HEK293 (cell line): ENCODE measurements around the gene CCNK.

ENCODE experiments used
- IKZF3 ChIP-seq: fragments of 450-650 bp; IDR thresholded peaks from 2 replicates; pipeline ENCODE4 v1.5.0; 2018; ENCODE audit warnings: missing biosample characterization, mild to moderate bottlenecking, missing genetic modification characterization, moderate library complexity
- KLF9 ChIP-seq: fragments of 450-650 bp; formaldehyde crosslinking; IDR thresholded peaks from 2 replicates; pipeline ENCODE4 v1.5.1; 2016; ENCODE audit warnings: missing biosample characterization, missing genetic modification characterization, low read depth
- ZBTB48 ChIP-seq: fragments of 450-650 bp; formaldehyde crosslinking; IDR thresholded peaks from 2 replicates; pipeline ENCODE4 v1.5.1; 2016; ENCODE audit warnings: missing biosample characterization, missing genetic modification characterization
- ZNF214 ChIP-seq: fragments of 450-650 bp; formaldehyde crosslinking; IDR thresholded peaks from 2 replicates; pipeline ENCODE4 v1.5.1; 2017; ENCODE audit warnings: missing biosample characterization, mild to moderate bottlenecking, missing genetic modification characterization, borderline replicate concordance
- ZNF341 ChIP-seq: fragments of 450-650 bp; formaldehyde crosslinking; IDR thresholded peaks from 2 replicates; pipeline ENCODE4; 2016; ENCODE audit warnings: low read depth, missing biosample characterization, missing genetic modification characterization
- ZNF596 ChIP-seq: fragments of 450-650 bp; IDR thresholded peaks from 2 replicates; pipeline ENCODE4 v1.5.0; 2018; ENCODE audit warnings: missing biosample characterization, mild to moderate bottlenecking, missing genetic modification characterization, moderate library complexity
- ZNF610 ChIP-seq: fragments of 450-650 bp; formaldehyde crosslinking; IDR thresholded peaks from 2 replicates; pipeline ENCODE4 v1.5.1; 2016; ENCODE audit warnings: missing biosample characterization, missing genetic modification characterization, borderline replicate concordance
- ZNF629 ChIP-seq: fragments of 450-650 bp; formaldehyde crosslinking; IDR thresholded peaks from 2 replicates; pipeline ENCODE4 v1.5.1; 2017; ENCODE audit warnings: missing biosample characterization, missing genetic modification characterization
- ZNF76 ChIP-seq: fragments of 450-650 bp; formaldehyde crosslinking; IDR thresholded peaks from 2 replicates; pipeline ENCODE4; 2016; ENCODE audit warnings: low read depth, missing biosample characterization, missing genetic modification characterization, borderline replicate concordance
- ZNF792 ChIP-seq: fragments of 450-650 bp; formaldehyde crosslinking; IDR thresholded peaks from 2 replicates; pipeline ENCODE4 v1.5.1; 2016; ENCODE audit warnings: missing biosample characterization, missing genetic modification characterization
- TF ChIP-seq, protein P1 (sequence below): fragments of 450-650 bp; formaldehyde crosslinking; IDR thresholded peaks from 2 replicates; pipeline ENCODE4 v1.5.1; 2016; ENCODE audit warnings: missing biosample characterization, missing genetic modification characterization, borderline replicate concordance
- TF ChIP-seq, protein P2 (sequence below): fragments of 450-650 bp; formaldehyde crosslinking; conservative IDR thresholded peaks from 2 replicates; pipeline ENCODE4 v1.5.1; 2016; ENCODE audit warnings: low read depth, missing biosample characterization, missing genetic modification characterization
- TF ChIP-seq, protein P3 (sequence below): fragments of 450-650 bp; formaldehyde crosslinking; IDR thresholded peaks from 2 replicates; pipeline ENCODE4 v1.5.1; 2016; ENCODE audit warnings: missing biosample characterization, missing genetic modification characterization, low read depth
- TF ChIP-seq, protein P4 (sequence below): fragments of 450-650 bp; formaldehyde crosslinking; IDR thresholded peaks from 2 replicates; pipeline ENCODE4 v1.5.1; 2016; ENCODE audit warnings: missing biosample characterization, missing genetic modification characterization
- TF ChIP-seq, protein P5 (sequence below): IDR thresholded peaks from 2 replicates; pipeline ENCODE4 v1.6.1; 2011; ENCODE audit warnings: mild to moderate bottlenecking, low read depth, low read length, borderline replicate concordance
- TF ChIP-seq, protein P6 (sequence below): fragments of 450-650 bp; formaldehyde crosslinking; IDR thresholded peaks from 2 replicates; pipeline ENCODE4 v1.5.1; 2016; ENCODE audit warnings: missing biosample characterization, missing genetic modification characterization
- TF ChIP-seq, protein P7 (sequence below): fragments of 450-650 bp; IDR thresholded peaks from 2 replicates; pipeline ENCODE4 v1.5.1; 2018; ENCODE audit warnings: missing biosample characterization, mild to moderate bottlenecking, missing genetic modification characterization

CCNK gene

DNA sequence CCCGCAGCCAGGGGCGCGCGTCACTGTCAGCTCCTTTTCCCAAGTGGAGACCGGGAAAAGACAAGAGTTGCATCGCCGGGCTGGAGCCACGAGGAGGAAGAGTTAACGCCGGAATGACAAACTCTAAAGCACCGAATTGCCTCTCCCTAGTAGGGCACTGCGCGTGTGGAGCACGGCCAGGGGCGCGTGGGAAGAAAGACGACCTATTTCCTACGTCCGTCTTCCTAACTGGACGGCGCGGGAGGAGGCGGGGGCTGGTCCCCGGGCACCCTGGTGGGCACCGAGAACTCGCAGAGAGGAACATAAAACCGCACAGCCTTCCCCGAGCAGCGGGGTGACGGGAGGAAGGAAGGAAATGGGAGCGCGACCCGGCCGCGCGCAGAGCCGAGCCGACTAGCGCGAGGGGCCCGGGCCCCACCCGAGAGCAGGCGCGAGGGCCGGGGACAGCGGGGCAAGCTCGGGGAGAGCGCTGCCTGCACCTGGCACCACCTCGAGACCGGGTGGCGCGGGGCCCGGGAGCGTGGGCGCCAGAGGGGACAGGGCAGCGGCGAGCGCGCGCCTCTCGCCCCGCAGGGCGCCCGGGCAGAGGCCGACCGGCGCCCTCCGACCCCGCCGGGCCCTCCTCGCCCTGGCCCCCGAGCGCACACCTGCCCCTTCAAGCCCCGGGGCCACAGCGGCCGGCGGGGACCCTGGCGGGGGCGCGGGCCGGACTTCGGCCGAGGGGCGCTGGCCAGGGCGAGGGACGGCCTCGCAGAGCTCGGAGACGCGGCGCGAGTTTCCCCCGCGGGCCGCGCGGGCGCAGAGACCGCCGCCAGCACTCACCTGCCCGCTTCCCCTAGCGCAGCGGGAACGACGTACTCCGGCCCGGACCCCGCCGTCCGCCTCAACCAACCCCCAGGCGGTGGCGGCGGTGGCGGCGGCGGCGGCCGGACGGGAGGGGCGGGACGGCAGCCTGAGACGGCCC lies 1.0 kb upstream of the CCNK start, which contains the start of gene SETD3 (continued):
- TF ChIP-seq, protein P1, sequence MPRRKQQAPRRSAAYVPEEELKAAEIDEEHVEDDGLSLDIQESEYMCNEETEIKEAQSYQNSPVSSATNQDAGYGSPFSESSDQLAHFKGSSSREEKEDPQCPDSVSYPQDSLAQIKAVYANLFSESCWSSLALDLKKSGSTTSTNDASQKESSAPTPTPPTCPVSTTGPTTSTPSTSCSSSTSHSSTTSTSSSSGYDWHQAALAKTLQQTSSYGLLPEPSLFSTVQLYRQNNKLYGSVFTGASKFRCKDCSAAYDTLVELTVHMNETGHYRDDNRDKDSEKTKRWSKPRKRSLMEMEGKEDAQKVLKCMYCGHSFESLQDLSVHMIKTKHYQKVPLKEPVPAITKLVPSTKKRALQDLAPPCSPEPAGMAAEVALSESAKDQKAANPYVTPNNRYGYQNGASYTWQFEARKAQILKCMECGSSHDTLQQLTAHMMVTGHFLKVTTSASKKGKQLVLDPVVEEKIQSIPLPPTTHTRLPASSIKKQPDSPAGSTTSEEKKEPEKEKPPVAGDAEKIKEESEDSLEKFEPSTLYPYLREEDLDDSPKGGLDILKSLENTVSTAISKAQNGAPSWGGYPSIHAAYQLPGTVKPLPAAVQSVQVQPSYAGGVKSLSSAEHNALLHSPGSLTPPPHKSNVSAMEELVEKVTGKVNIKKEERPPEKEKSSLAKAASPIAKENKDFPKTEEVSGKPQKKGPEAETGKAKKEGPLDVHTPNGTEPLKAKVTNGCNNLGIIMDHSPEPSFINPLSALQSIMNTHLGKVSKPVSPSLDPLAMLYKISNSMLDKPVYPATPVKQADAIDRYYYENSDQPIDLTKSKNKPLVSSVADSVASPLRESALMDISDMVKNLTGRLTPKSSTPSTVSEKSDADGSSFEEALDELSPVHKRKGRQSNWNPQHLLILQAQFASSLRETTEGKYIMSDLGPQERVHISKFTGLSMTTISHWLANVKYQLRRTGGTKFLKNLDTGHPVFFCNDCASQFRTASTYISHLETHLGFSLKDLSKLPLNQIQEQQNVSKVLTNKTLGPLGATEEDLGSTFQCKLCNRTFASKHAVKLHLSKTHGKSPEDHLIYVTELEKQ (tag by site-specific recombination) = no peak
- TF ChIP-seq, protein P2, sequence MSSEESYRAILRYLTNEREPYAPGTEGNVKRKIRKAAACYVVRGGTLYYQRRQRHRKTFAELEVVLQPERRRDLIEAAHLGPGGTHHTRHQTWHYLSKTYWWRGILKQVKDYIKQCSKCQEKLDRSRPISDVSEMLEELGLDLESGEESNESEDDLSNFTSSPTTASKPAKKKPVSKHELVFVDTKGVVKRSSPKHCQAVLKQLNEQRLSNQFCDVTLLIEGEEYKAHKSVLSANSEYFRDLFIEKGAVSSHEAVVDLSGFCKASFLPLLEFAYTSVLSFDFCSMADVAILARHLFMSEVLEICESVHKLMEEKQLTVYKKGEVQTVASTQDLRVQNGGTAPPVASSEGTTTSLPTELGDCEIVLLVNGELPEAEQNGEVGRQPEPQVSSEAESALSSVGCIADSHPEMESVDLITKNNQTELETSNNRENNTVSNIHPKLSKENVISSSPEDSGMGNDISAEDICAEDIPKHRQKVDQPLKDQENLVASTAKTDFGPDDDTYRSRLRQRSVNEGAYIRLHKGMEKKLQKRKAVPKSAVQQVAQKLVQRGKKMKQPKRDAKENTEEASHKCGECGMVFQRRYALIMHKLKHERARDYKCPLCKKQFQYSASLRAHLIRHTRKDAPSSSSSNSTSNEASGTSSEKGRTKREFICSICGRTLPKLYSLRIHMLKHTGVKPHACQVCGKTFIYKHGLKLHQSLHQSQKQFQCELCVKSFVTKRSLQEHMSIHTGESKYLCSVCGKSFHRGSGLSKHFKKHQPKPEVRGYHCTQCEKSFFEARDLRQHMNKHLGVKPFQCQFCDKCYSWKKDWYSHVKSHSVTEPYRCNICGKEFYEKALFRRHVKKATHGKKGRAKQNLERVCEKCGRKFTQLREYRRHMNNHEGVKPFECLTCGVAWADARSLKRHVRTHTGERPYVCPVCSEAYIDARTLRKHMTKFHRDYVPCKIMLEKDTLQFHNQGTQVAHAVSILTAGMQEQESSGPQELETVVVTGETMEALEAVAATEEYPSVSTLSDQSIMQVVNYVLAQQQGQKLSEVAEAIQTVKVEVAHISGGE (tag by site-specific recombination) = peak; percentile 55; the same call in 1 of the 2 replicates
- TF ChIP-seq, protein P3, sequence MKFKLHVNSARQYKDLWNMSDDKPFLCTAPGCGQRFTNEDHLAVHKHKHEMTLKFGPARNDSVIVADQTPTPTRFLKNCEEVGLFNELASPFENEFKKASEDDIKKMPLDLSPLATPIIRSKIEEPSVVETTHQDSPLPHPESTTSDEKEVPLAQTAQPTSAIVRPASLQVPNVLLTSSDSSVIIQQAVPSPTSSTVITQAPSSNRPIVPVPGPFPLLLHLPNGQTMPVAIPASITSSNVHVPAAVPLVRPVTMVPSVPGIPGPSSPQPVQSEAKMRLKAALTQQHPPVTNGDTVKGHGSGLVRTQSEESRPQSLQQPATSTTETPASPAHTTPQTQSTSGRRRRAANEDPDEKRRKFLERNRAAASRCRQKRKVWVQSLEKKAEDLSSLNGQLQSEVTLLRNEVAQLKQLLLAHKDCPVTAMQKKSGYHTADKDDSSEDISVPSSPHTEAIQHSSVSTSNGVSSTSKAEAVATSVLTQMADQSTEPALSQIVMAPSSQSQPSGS = no peak
- no peak for TF ChIP-seq ZNF596 (tag by site-specific recombination)
- TF ChIP-seq ZNF214 (tag by site-specific recombination) = no peak
- TF ChIP-seq ZNF76 (tag by site-specific recombination) = peak; percentile 79; the same call in 1 of the 2 replicates
- peak; percentile 68 for TF ChIP-seq IKZF3 (tag by site-specific recombination)
- TF ChIP-seq, protein P4, sequence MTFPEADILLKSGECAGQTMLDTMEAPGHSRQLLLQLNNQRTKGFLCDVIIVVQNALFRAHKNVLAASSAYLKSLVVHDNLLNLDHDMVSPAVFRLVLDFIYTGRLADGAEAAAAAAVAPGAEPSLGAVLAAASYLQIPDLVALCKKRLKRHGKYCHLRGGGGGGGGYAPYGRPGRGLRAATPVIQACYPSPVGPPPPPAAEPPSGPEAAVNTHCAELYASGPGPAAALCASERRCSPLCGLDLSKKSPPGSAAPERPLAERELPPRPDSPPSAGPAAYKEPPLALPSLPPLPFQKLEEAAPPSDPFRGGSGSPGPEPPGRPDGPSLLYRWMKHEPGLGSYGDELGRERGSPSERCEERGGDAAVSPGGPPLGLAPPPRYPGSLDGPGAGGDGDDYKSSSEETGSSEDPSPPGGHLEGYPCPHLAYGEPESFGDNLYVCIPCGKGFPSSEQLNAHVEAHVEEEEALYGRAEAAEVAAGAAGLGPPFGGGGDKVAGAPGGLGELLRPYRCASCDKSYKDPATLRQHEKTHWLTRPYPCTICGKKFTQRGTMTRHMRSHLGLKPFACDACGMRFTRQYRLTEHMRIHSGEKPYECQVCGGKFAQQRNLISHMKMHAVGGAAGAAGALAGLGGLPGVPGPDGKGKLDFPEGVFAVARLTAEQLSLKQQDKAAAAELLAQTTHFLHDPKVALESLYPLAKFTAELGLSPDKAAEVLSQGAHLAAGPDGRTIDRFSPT (tag by site-specific recombination) = peak; percentile 78
- TF ChIP-seq ZNF341 (tag by site-specific recombination) = no peak
- TF ChIP-seq ZNF629 = no peak
- TF ChIP-seq, protein P5, sequence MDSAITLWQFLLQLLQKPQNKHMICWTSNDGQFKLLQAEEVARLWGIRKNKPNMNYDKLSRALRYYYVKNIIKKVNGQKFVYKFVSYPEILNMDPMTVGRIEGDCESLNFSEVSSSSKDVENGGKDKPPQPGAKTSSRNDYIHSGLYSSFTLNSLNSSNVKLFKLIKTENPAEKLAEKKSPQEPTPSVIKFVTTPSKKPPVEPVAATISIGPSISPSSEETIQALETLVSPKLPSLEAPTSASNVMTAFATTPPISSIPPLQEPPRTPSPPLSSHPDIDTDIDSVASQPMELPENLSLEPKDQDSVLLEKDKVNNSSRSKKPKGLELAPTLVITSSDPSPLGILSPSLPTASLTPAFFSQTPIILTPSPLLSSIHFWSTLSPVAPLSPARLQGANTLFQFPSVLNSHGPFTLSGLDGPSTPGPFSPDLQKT = no peak
- TF ChIP-seq ZNF610 (tag by site-specific recombination) = no peak
- TF ChIP-seq ZBTB48 (tag by site-specific recombination) = 0 out of 2 replicates have a peak, but pooled peaks have one; percentile 14
- TF ChIP-seq ZNF792 (tag by site-specific recombination) = no peak
- TF ChIP-seq, protein P6, sequence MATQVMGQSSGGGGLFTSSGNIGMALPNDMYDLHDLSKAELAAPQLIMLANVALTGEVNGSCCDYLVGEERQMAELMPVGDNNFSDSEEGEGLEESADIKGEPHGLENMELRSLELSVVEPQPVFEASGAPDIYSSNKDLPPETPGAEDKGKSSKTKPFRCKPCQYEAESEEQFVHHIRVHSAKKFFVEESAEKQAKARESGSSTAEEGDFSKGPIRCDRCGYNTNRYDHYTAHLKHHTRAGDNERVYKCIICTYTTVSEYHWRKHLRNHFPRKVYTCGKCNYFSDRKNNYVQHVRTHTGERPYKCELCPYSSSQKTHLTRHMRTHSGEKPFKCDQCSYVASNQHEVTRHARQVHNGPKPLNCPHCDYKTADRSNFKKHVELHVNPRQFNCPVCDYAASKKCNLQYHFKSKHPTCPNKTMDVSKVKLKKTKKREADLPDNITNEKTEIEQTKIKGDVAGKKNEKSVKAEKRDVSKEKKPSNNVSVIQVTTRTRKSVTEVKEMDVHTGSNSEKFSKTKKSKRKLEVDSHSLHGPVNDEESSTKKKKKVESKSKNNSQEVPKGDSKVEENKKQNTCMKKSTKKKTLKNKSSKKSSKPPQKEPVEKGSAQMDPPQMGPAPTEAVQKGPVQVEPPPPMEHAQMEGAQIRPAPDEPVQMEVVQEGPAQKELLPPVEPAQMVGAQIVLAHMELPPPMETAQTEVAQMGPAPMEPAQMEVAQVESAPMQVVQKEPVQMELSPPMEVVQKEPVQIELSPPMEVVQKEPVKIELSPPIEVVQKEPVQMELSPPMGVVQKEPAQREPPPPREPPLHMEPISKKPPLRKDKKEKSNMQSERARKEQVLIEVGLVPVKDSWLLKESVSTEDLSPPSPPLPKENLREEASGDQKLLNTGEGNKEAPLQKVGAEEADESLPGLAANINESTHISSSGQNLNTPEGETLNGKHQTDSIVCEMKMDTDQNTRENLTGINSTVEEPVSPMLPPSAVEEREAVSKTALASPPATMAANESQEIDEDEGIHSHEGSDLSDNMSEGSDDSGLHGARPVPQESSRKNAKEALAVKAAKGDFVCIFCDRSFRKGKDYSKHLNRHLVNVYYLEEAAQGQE (tag by site-specific recombination) = no peak
- TF ChIP-seq, protein P7, sequence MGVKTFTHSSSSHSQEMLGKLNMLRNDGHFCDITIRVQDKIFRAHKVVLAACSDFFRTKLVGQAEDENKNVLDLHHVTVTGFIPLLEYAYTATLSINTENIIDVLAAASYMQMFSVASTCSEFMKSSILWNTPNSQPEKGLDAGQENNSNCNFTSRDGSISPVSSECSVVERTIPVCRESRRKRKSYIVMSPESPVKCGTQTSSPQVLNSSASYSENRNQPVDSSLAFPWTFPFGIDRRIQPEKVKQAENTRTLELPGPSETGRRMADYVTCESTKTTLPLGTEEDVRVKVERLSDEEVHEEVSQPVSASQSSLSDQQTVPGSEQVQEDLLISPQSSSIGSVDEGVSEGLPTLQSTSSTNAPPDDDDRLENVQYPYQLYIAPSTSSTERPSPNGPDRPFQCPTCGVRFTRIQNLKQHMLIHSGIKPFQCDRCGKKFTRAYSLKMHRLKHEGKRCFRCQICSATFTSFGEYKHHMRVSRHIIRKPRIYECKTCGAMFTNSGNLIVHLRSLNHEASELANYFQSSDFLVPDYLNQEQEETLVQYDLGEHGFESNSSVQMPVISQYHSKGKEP = no peak
- no peak for TF ChIP-seq KLF9 (tag by site-specific recombination)
